ENCODE results near the gene MAGI2. TPM values are rescaled to one million over a fixed set of nuclear protein-coding genes. Genes with fewer than 3 reads are reported as not detected.

The MAGI2 gene
- total RNA-seq, 3 donors from 2014 or later (not counting 1 experiment from before 2014, with no cell fraction given) = 0.09 to 0.48 (median 0.27) TPM

- Mint-ChIP-seq H3K4me3 (no peak overlapping the region), H3K27ac (no peak overlapping the region), H3K36me3 (no peaks in the 10 kb centered on the region), H3K9me3 (peaks cover 10% of the 10 kb centered on the region in 2 donors), H3K4me1 (no peaks in the 10 kb centered on the region), H3K27me3 (ENCODE audit: low read depth in 2 of 2) (no peaks in the 10 kb centered on the region)
- no peaks in the 10 kb centered on the region for H3K36me3 ChIP-seq (ENCODE audit: control insufficient read depth, insufficient read depth, low read length)
- H3K9me3 ChIP-seq (ENCODE audit: control insufficient read depth, insufficient read depth, low read length) = no peaks in the 10 kb centered on the region
- intact Hi-C loops (cut with micrococcal nuclease) = no loop called here
- no peak overlapping the region for H3K27ac ChIP-seq (ENCODE audit: low read length)
- ATAC-seq = no peak
- H3K4me3 ChIP-seq (ENCODE audit: low read length) = no peak overlapping the region
- DNase-seq = no peak
- TF ChIP-seq, protein P1, sequence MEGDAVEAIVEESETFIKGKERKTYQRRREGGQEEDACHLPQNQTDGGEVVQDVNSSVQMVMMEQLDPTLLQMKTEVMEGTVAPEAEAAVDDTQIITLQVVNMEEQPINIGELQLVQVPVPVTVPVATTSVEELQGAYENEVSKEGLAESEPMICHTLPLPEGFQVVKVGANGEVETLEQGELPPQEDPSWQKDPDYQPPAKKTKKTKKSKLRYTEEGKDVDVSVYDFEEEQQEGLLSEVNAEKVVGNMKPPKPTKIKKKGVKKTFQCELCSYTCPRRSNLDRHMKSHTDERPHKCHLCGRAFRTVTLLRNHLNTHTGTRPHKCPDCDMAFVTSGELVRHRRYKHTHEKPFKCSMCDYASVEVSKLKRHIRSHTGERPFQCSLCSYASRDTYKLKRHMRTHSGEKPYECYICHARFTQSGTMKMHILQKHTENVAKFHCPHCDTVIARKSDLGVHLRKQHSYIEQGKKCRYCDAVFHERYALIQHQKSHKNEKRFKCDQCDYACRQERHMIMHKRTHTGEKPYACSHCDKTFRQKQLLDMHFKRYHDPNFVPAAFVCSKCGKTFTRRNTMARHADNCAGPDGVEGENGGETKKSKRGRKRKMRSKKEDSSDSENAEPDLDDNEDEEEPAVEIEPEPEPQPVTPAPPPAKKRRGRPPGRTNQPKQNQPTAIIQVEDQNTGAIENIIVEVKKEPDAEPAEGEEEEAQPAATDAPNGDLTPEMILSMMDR (IDR thresholded peaks at IDR 0.05) = no peak
- no peaks in the 10 kb centered on the region for H3K4me1 ChIP-seq (ENCODE audit: control insufficient read depth, insufficient read depth, low read length)
- 61% methylated on average over 2 of the region's 4 CpGs for WGBS (ENCODE audit: insufficient coverage)
- H3K27me3 ChIP-seq (ENCODE audit: control insufficient read depth, insufficient read depth, low read length) = no peaks in the 10 kb centered on the region
Measured at GRCh38 chr7:78760620-78761355, 692.7 kb downstream of the MAGI2 start.

DNA sequence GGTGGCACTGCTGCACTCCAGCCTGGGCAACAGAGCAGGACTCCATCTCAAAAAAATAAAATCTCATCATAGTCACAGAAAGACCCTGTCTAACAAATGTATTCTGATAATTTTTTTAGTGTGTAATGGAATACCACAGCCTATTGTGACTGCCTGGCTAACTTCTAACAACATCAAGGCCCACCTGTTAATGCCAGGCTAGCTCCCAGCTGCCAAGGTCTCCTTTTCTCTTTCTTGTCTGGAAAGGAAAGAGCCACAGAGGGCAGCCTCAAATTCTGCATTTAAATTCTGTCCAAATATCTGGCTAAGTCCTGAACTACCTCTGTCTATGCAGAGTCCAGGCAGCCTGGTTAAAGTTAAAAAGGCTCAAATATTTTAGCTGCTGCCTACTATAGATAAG, 700.9 kb downstream of the MAGI2 start:
- intact Hi-C loops (cut with micrococcal nuclease) = no loop called here
- Mint-ChIP-seq H3K27me3 (ENCODE audit: low read depth in 2 of 2) (no peaks in the 10 kb centered on the region), H3K27ac (no peak overlapping the region), H3K36me3 (no peaks in the 10 kb centered on the region), H3K4me1 (no peaks in the 10 kb centered on the region), H3K4me3 (no peak overlapping the region), H3K9me3 (peaks cover 14 to 21% of the 10 kb centered on the region in 2 donors)
- DNase-seq (no peak), ATAC-seq (no peak)
- Histone ChIP-seq H3K4me3 (ENCODE audit: low read length) (no peak overlapping the region), H3K27ac (ENCODE audit: low read length) (no peak overlapping the region), H3K4me1 (ENCODE audit: control insufficient read depth, insufficient read depth, low read length) (no peaks in the 10 kb centered on the region), H3K36me3 (ENCODE audit: control insufficient read depth, insufficient read depth, low read length) (no peaks in the 10 kb centered on the region), H3K9me3 (ENCODE audit: control insufficient read depth, insufficient read depth, low read length) (no peaks in the 10 kb centered on the region), H3K27me3 (ENCODE audit: control insufficient read depth, insufficient read depth, low read length) (no peaks in the 10 kb centered on the region)
- TF ChIP-seq, protein P1 (IDR thresholded peaks at IDR 0.05) = no peak

DNA sequence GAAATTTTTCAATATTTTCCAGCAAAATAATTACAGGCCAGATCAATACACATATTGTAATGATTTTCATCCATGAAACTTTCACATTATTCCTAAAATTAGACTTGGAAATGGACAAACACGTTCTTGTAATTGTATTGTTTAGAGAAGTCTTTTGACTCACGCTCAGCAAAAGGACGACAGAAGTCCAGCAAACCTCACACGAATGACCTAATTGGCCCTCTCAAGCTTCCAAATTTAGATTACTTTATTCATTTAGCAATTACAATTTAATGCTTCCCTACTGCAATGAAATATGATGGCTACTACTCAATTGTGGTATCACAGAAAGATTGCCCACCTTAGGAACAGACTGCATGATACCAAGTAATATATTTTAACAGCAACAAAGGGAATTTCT, 702.2 kb downstream of the MAGI2 start:
- ATAC-seq (no peak), DNase-seq (no peak)
- intact Hi-C loops (cut with micrococcal nuclease) = no loop called here
- no peak overlapping the region for H3K4me3 Mint-ChIP-seq
- no peaks in the 10 kb centered on the region for H3K4me1 ChIP-seq (ENCODE audit: control insufficient read depth, insufficient read depth, low read length)
- no peak overlapping the region for H3K27ac Mint-ChIP-seq
- H3K9me3 Mint-ChIP-seq = peaks cover 7 to 16% of the 10 kb centered on the region in 2 donors
- 97% methylated on average over 3 of the region's 4 CpGs for WGBS (ENCODE audit: insufficient coverage)
- no peaks in the 10 kb centered on the region for H3K36me3 ChIP-seq (ENCODE audit: control insufficient read depth, insufficient read depth, low read length)
- no peaks in the 10 kb centered on the region for H3K4me1 Mint-ChIP-seq
- H3K27ac ChIP-seq (ENCODE audit: low read length) = no peak overlapping the region
- no peaks in the 10 kb centered on the region for H3K27me3 ChIP-seq (ENCODE audit: control insufficient read depth, insufficient read depth, low read length)
- no peaks in the 10 kb centered on the region for H3K27me3 Mint-ChIP-seq (ENCODE audit: low read depth in 2 of 2)
- H3K4me3 ChIP-seq (ENCODE audit: low read length) = no peak overlapping the region
- H3K36me3 Mint-ChIP-seq = no peaks in the 10 kb centered on the region
- TF ChIP-seq, protein P1 (IDR thresholded peaks at IDR 0.05) = no peak
- H3K9me3 ChIP-seq (ENCODE audit: control insufficient read depth, insufficient read depth, low read length) = no peaks in the 10 kb centered on the region

Data from natural killer cell (primary cell).